ENCODE data around the gene RHBDL3. TPM values are rescaled to one million over a fixed set of nuclear protein-coding genes. Genes with fewer than 3 reads are reported as not detected.

Gene RHBDL3
- polyA plus RNA-seq, 1 donor (not counting 4 experiments of a cell fraction or from before 2014, with no cell fraction given): not detected

DNA sequence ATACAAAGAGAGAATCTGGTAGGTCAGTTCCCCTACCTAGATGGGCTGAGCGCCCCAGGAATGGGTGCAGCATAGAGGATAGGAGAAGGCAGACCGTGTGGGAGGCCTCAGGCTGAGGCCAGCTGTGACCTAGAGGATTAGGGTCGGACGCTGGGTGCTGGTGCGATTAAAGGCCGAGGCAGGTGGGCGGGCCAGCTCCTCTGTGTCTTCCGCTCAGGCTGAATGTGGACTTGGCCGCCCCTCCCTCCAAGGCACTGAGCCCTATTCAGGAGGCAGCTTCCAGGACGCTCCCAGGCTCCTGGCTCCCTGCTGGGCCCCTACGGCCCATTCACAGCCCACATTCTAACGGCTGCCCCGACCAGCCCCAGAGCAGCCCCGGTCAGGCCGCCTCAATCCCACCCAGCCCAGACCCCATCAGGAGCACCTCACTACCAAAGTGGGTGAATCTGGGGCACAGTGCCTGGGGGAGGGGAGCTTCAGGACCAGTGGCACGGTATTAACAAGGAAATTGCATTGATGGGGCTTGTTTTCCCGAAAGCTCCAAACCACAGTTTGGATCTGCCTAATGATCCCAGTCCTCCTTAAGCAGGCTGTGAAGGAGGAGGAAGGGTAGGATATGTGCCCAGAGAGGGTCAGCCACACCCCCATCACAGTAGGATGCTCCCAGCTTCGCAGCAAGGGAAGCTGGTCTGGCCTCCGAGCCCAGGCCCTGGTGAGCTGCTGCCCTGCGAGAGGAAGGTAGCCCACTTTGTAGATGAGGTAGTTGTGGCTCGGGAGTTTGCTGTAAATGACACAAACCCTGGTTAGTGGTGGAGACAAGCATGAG is 14.5 kb downstream of the RHBDL3 start:
- H3K27ac ChIP-seq (ENCODE audit: control insufficient read depth, insufficient read depth, low read length): no peak overlapping the region
- TF ChIP-seq, protein P1, sequence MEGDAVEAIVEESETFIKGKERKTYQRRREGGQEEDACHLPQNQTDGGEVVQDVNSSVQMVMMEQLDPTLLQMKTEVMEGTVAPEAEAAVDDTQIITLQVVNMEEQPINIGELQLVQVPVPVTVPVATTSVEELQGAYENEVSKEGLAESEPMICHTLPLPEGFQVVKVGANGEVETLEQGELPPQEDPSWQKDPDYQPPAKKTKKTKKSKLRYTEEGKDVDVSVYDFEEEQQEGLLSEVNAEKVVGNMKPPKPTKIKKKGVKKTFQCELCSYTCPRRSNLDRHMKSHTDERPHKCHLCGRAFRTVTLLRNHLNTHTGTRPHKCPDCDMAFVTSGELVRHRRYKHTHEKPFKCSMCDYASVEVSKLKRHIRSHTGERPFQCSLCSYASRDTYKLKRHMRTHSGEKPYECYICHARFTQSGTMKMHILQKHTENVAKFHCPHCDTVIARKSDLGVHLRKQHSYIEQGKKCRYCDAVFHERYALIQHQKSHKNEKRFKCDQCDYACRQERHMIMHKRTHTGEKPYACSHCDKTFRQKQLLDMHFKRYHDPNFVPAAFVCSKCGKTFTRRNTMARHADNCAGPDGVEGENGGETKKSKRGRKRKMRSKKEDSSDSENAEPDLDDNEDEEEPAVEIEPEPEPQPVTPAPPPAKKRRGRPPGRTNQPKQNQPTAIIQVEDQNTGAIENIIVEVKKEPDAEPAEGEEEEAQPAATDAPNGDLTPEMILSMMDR (optimal IDR thresholded peaks at IDR 0.05 in 1 of 3, IDR thresholded peaks at IDR 0.05 in 1 of 3, conservative IDR thresholded peaks at IDR 0.05 in 1 of 3; ENCODE audit: extremely low read depth in 1 of 3, insufficient read depth in 2 of 3, low read length in 3 of 3): no peak
- TF ChIP-seq EZH2 (IDR thresholded peaks at IDR 0.05; ENCODE audit: low read length): no peak
- no peak for DNase-seq (ENCODE audit: low read depth, low spot score)
- no peak overlapping the region for H2AFZ ChIP-seq (ENCODE audit: control insufficient read depth, low read length)
- H3K9me3 ChIP-seq (ENCODE audit: control insufficient read depth, low read depth, low read length): no peaks in the 10 kb centered on the region
- H3K27me3 ChIP-seq (ENCODE audit: control insufficient read depth, extremely low read depth, insufficient read depth, low read length): peaks cover 13% of the 10 kb centered on the region
- H3K36me3 ChIP-seq (ENCODE audit: control insufficient read depth in 2 of 2, extremely low read depth in 1 of 2, insufficient read depth in 2 of 2, low read length in 2 of 2): no peaks in the 10 kb centered on the region
- dilution Hi-C loops (cut with MboI; ENCODE audit: extremely low pct_ligation_motif_present, low sequenced_read_pairs): no loop called here
- H4K20me1 ChIP-seq (ENCODE audit: control insufficient read depth, extremely low read depth, insufficient read depth, low read length): no peaks in the 10 kb centered on the region
- FAIRE-seq: no peak
- H3K79me2 ChIP-seq (ENCODE audit: control insufficient read depth, insufficient read depth, low read length): no peaks in the 10 kb centered on the region
- H3K9me1 ChIP-seq (ENCODE audit: control insufficient read depth, extremely low read depth, insufficient read depth, low read length): no peaks in the 10 kb centered on the region
- H3K4me2 ChIP-seq (ENCODE audit: control insufficient read depth, extremely low read depth, insufficient read depth, low read depth, low read length): no peak overlapping the region
- H3K4me3 ChIP-seq (ENCODE audit: control insufficient read depth in 2 of 3, extremely low read depth in 1 of 3, insufficient read depth in 2 of 3, low read depth in 1 of 3, low read length in 3 of 3): no peak overlapping the region
- no peak overlapping the region for H3K9ac ChIP-seq (ENCODE audit: control insufficient read depth, extremely low read depth, insufficient read depth, low read length)
- no peaks in the 10 kb centered on the region for H3K4me1 ChIP-seq (ENCODE audit: control insufficient read depth, extremely low read depth, insufficient read depth, low read length)

DNA sequence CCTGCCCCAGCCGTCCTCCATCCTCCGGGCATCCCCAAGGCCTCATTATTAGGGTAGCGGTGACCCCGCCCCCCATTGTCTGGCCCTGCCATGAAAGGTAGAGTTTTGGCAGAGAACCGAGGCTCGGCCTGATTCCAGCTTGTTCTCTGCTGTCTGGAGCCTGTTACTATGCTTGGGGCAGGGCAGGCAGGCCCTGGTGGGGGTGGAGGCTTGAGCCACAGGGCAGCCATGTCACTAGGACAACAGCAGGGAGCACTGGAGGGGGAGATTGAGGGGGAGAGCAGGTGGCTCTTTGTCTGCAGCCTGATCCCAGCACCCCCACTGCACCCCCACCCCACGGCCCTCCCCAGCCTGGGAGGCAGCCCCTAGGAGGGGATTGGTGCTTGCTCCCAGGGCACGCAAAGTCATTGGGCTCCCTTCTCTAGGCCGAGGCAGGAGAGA is 15.4 kb downstream of the RHBDL3 start:
- Histone ChIP-seq H3K4me1 (ENCODE audit: control insufficient read depth, extremely low read depth, insufficient read depth, low read length) (no peaks in the 10 kb centered on the region), H3K36me3 (ENCODE audit: control insufficient read depth in 2 of 2, extremely low read depth in 1 of 2, insufficient read depth in 2 of 2, low read length in 2 of 2) (no peaks in the 10 kb centered on the region), H3K4me2 (ENCODE audit: control insufficient read depth, extremely low read depth, insufficient read depth, low read depth, low read length) (no peak overlapping the region), H3K4me3 (ENCODE audit: control insufficient read depth in 2 of 3, extremely low read depth in 1 of 3, insufficient read depth in 2 of 3, low read depth in 1 of 3, low read length in 3 of 3) (no peak overlapping the region), H3K9ac (ENCODE audit: control insufficient read depth, extremely low read depth, insufficient read depth, low read length) (no peak overlapping the region), H2AFZ (ENCODE audit: control insufficient read depth, low read length) (no peak overlapping the region), H3K79me2 (ENCODE audit: control insufficient read depth, insufficient read depth, low read length) (no peaks in the 10 kb centered on the region), H4K20me1 (ENCODE audit: control insufficient read depth, extremely low read depth, insufficient read depth, low read length) (no peaks in the 10 kb centered on the region), H3K9me3 (ENCODE audit: control insufficient read depth, low read depth, low read length) (no peaks in the 10 kb centered on the region), H3K9me1 (ENCODE audit: control insufficient read depth, extremely low read depth, insufficient read depth, low read length) (no peaks in the 10 kb centered on the region), H3K27me3 (ENCODE audit: control insufficient read depth, extremely low read depth, insufficient read depth, low read length) (peaks cover 13% of the 10 kb centered on the region), H3K27ac (ENCODE audit: control insufficient read depth, insufficient read depth, low read length) (no peak overlapping the region)
- dilution Hi-C loops (cut with MboI; ENCODE audit: extremely low pct_ligation_motif_present, low sequenced_read_pairs): no loop called here
- TF ChIP-seq, protein P1 (optimal IDR thresholded peaks at IDR 0.05 in 1 of 3, IDR thresholded peaks at IDR 0.05 in 1 of 3, conservative IDR thresholded peaks at IDR 0.05 in 1 of 3; ENCODE audit: extremely low read depth in 1 of 3, insufficient read depth in 2 of 3, low read length in 3 of 3): no peak
- TF ChIP-seq EZH2 (IDR thresholded peaks at IDR 0.05; ENCODE audit: low read length): no peak
- FAIRE-seq (no peak), DNase-seq (ENCODE audit: low read depth, low spot score) (no peak)

Data from keratinocyte (primary cell).